HG02852 (cell line): ENCODE measurements around the gene KRT15.
"Not testable (repeated sequence)": the region's sequence is repeated elsewhere in the genome, so short reads cannot be mapped to it uniquely, and the experiment has no call there.

Source experiments
- ATAC-seq: cut with Tn5 transposase; IDR thresholded peaks from one replicate; pipeline ENCODE4 v1.9.1; 2021; ENCODE audit warnings: mild to moderate bottlenecking, moderate library complexity; ENCODE audit not compliant: unreplicated experiment

KRT15 gene

DNA sequence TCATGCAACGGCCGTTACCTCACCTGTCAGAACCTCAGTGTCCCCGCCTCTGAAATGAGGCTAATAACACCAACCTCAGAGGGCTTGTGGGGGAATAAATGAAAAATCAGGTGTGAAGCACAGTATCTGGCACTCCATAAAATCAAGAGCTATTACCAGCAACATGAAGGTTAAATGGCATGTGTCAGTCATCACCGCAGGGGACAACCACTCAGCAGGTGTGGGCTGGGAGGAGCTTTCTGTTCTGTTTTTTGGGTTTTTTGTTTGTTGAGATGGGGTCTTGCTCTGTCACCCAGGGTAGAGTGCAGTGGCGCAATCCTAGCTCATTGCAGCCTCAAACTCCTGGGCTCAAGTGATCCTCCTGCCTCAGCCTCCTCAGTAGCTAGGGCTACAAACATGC is 26.2 kb upstream of the KRT15 start:
- ATAC-seq: no peak

- ATAC-seq: no peak
Observed at GRCh38 chr17:41544491-41544892, 25.8 kb upstream of the KRT15 start.

DNA sequence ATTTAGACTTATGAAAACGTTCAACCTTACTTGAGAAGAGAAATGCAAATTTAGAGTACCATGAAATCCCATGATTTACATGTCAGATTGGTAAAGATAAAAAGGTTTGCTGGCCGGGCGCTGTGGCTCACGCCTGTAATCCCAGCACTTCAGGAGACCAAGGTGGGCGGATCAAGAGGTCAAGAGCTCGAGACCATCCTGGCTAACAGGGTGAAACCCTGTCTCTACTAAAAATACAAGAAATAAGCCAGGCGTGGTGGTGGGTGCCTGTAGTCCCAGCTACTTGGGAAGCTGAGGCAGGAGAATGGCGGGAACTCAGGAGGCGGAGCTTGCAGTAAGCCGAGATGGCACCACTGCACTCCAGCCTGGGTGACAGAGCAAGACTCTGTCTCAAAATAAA is 24.1 kb upstream of the KRT15 start:
- not testable (repeated sequence) for ATAC-seq

- no peak for ATAC-seq
Observed at GRCh38 chr17:41542357-41542756, 23.7 kb upstream of the KRT15 start.

- no peak for ATAC-seq
Observed at GRCh38 chr17:41540921-41541625, 22.4 kb upstream of the KRT15 start.

- ATAC-seq: no peak
Observed at GRCh38 chr17:41539979-41540701, 21.4 kb upstream of the KRT15 start.

DNA sequence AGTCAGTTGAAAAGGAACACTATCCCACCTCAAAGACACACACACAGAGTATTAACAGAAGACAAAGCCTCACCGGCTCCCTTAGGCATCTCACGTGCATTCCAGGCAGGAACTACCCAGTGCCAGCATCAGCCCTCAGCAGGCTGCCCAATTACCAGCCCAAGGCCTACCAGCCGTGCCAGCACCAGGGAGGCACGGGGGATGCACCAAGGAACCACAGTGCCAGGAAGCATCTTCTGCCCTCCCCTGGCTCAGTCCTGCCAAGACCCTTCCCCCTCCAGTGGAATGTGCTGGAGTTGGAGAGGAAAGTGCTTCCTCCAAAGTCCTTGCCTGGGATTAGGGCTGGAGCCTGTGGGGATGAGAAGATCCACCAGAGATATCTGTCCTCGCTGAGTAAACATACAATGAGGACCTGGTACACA is 20.4 kb upstream of the KRT15 start:
- no peak for ATAC-seq

- ATAC-seq: no peak
Observed at GRCh38 chr17:41538565-41538991, 19.9 kb upstream of the KRT15 start.

DNA sequence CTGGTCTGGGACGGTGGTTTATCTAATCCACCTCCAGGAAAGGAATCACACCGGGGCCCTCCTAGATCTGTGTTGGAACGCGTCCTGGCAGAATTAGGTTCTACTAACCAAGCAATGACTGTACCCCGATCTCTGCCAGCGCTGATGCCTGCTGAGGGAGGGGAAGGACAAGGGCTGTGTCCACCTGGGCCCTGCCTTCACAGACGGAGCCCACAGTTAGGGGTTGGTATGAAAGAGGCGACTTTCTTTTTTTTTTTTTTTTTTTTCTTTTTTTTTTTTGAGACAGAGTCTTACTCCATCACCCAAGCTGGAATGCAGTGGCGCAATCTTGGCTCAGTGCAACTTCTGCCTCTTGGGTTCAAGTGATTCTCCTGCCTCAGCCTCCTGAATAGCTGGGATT is 19.3 kb upstream of the KRT15 start:
- ATAC-seq: no peak

DNA sequence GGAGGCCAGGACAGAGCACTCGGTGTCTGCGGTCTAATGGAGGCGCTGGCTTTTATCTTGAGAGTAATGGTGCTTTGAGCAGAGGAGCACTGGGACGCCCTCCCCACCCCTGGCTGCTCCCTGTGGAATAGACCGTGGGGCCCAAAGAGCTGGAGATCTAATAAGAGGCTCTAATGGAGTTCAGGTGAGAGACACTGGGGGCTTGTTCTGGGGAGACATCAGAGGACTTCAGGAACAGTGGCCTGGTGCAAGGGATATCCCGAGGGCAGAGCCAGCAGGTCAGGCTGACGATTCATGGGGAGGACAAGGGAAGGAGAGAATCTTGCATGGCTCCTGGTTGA is 18.9 kb upstream of the KRT15 start:
- no peak for ATAC-seq

- ATAC-seq: no peak
Observed at GRCh38 chr17:41536741-41537613, 18.3 kb upstream of the KRT15 start.

GRCh38 chr17:41535764-41536481 is 17.2 kb upstream of the KRT15 start:
- no peak for ATAC-seq

DNA sequence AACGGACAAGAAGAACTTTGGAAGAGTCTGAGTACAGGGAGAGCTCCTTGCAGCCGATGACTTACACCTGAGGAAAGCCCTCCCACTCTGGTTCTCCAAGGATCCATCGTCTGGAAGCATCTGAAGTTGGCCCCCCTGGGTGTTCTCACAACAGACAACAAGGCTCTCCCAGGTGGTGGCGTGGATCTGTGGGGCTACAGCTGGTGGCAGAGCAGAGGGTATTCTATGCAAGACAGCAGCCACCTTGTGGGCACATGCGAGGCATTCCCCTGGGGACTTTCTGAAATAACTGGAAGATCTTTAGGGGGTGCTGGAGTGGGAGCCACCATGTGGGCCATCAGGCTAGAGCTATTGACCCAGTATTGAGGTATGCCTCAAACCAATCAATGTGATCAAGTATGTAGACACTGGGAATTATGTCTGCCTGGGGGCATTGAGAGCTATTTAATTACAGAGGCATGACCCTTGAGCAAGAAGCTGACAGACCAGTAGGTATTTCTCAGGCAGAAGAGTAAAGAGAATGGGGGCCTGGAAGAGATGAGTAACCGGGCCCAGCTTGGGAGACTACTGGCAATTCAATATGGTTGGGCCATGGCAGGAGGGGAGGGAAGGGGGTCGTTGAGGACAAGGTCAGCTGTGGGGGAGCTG is 16.3 kb upstream of the KRT15 start:
- no peak for ATAC-seq

DNA sequence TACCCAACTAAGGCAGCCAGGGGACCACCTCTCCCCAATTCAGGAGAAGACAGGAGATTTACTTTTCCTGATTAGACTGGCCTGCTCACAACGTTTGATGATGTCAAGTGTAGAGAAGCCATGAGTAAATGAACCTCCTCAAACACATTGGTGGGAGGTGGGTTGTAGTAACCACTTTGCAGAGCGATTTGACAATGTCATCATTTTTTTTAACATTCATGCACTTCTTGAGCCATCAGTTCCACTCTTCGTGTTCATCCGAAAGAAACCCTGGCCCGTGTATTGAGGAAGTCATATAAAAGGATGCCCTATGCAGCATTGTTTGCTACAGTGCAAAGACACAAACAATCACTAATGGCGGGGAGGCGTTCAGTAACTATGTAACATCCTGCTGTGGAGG is 14.9 kb upstream of the KRT15 start:
- ATAC-seq: no peak

DNA sequence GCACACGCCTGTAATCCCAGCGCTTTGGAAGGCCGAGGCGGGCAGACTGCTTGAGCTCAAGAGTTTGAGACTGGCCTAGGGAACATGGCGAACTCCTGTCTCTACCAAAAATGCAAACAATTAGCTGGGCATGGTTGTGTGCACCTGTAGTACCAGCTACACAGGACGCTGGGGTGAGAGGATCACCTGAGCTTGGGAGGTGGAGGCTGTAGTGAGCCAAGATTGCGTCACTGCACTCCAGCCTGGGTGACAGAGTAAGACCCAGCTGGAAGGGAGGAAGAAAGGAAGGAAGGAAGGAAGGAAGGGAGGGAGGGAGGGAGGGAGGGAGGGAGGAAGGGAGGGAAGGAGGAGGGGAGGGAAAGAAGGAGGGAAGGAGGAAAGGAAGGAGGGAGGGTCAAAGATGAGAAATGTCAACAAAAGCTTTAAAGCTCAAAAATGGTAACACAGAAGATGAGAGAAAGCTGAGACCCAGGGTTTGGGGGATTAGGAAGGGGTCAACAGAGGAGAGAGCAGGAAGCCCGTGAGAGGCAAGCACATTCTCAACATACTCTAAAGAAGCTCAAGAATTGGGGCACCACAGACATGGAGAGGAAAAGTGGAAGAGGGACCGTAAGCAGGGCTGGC is 14.4 kb upstream of the KRT15 start:
- no peak for ATAC-seq

DNA sequence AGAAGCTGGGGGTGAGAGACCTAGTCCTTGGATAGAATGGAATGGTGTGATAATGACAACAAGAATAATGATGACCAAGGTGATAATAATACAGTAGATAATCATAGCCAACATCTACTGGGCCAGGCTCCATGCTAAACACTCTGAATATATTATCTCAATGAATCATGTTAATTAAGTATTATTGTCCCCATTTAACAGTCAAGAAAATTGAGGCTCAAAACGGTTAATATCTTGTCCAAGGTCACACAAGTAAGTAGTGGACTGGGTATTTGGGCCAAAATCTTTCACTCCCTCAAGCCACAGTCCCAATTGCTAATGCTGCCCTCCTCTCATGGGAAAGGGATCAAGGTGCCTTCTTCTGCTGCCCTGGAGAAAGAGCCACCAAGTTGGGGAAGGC is 13.3 kb upstream of the KRT15 start:
- no peak for ATAC-seq

- no peak for ATAC-seq
Observed at GRCh38 chr17:41530062-41531048, 11.7 kb upstream of the KRT15 start.

GRCh38 chr17:41529491-41529915 is 10.8 kb upstream of the KRT15 start:
- no peak for ATAC-seq

DNA sequence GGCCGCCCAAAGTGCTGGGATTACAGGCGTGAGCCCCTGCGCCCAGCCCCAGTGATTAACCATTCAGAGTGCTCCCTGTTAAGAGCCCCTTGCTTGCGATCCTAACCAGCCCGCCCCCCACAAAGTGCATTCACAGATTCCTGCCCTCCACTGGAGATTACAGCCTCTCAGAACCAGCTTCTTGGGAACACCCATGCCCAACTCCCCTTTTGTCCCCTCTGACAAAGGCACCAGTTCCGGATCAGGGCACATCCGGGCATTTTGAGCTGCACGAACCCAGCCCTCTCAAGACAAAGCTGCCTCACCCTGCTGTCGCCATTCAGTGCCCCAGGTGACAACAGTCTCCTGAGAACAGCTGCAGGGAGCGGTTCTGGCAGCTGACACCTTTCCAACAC is 10.3 kb upstream of the KRT15 start:
- ATAC-seq: no peak
